Muscle of leg (tissue), 11 donors: Measurements from ENCODE around the gene HMCES. TPM values are rescaled to one million over a fixed set of nuclear protein-coding genes. Genes with fewer than 3 reads are reported as not detected.

Source experiments
- DNase-seq: peaks from one replicate; pipeline ENCODE4 v3.0.0; 2013
- H3K27ac ChIP-seq: one replicate; pipeline ENCODE4 v1.5.1; 2013; ENCODE audit warnings: mild to moderate bottlenecking, low read length, control low read depth
- H3K27me3 ChIP-seq: one replicate; pipeline ENCODE4 v1.6.1; 2013; ENCODE audit warnings: low read length; ENCODE audit not compliant: control insufficient read depth, insufficient read depth
- H3K36me3 ChIP-seq: one replicate; pipeline ENCODE4 v1.6.1; 2013; ENCODE audit warnings: low read length; ENCODE audit not compliant: control insufficient read depth, insufficient read depth
- H3K4me1 ChIP-seq: one replicate; pipeline ENCODE4 v1.6.1; 2013; ENCODE audit warnings: low read length; ENCODE audit not compliant: control insufficient read depth, insufficient read depth
- H3K4me3 ChIP-seq: one replicate; pipeline ENCODE4 v1.5.1; 2013; ENCODE audit warnings: low read length, control low read depth
- H3K9me3 ChIP-seq: replicated peaks from 2 replicates; pipeline ENCODE4 v1.6.1; 2013; ENCODE audit warnings: low read depth, low read length; ENCODE audit not compliant: control insufficient read depth
- WGBS: methylation state at CpG from one replicate; pipeline ENCODE4 v1.1.5; 2013; ENCODE audit warnings: missing lambda C conversion rate; ENCODE audit not compliant: insufficient coverage; 5-methylcytosine and 5-hydroxymethylcytosine counted together
- polyA plus RNA-seq, 8 donors: library from polyadenylated mRNA; unstranded; fragments of 120-200 nt; gene quantifications; one replicate each; pipeline versions ENCODE4 v1.2.1 to v1.2.3, GENCODE V29; 2013; ENCODE audit warnings: inconsistent platforms in 1 of 8, low replicate concordance in 1 of 8; ENCODE audit not compliant: insufficient read length in 8 of 8, insufficient read depth in 1 of 8
- total RNA-seq: library from RNA; stranded (reverse); fragments of 120-200 nt; gene quantifications from one replicate; pipeline ENCODE4 v1.2.4, GENCODE V29; 2013

Gene HMCES
- total and polyA plus RNA-seq, 9 donors: 12.6 to 33.2 (median 24.7) TPM

DNA sequence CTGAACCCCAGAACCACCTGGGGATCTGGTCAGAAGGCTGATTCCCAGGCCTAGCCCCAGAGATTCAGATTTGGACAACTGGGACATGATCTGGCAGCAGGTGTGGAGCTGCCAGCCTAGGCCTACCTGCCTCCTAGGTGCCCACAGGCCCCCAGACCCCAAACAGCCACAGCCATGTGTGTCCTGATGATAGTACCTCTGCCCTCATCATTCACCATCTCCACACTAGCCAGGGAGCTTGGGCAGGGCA is 34.7 kb downstream of the HMCES start:
- H3K4me3 ChIP-seq: no peak overlapping the region
- no peak overlapping the region for H3K27ac ChIP-seq
- H3K36me3 ChIP-seq: no peaks in the 10 kb centered on the region
- H3K4me1 ChIP-seq: peaks cover 26% of the 10 kb centered on the region
- no peak for DNase-seq
- H3K27me3 ChIP-seq: no peaks in the 10 kb centered on the region
- H3K9me3 ChIP-seq: no peaks in the 10 kb centered on the region

- 24% methylated on average over 4 of the region's 7 CpGs for WGBS
- Histone ChIP-seq H3K4me3 (peak overlapping the region; percentile 98), H3K9me3 (no peaks in the 10 kb centered on the region), H3K4me1 (peaks cover 26% of the 10 kb centered on the region), H3K27ac (peak overlapping the region; percentile 96), H3K27me3 (no peaks in the 10 kb centered on the region), H3K36me3 (no peaks in the 10 kb centered on the region)
- DNase-seq: peak; percentile 46
Observed at GRCh38 chr3:129313665-129314385, 35.2 kb downstream of the HMCES start.

DNA sequence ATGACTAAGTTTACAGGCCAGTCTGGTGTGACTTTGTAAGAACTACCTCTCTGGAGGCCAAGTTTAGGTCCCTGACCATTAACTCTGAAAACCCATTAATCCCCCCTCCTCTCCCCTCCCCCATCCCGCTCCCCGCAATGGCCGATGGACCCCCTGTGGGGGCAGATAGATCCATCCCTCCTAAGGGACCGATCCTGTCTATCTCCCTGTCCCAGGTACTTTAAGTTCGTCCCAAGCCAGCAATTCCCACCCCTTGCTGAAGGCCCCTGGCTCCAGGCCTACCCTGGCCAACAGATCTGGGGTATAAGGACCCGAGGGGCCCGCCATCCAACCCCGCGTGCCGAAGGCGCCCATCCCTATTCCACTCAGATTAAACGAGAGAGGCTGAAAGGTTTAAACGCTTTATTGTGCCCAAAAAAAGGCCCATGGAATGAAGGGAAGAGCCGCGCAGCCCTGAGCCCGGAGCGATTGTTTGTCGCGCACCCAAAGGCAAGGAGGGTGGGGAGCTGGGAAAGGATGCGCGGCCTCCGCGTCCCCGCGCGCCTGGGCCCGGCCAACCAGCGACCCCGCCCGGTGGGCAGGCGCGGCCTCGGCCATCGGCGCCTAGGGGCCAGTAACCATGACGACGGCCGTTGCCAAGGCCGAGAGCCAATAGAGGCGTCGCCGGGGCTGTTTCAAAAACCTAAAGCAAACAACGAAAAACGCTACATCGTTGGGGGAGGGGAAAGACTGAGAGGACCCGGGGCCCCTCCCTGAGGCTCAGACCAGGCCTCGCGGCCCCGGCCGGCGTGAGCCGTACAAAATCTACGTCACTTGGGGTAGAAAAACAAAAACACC is 35.9 kb downstream of the HMCES start:
- peak overlapping the region; percentile 98 for H3K4me3 ChIP-seq
- H3K27me3 ChIP-seq: no peaks in the 10 kb centered on the region
- peaks cover 26% of the 10 kb centered on the region for H3K4me1 ChIP-seq
- peak; percentile 97 for DNase-seq
- under 1% methylated on average over 47 of the region's 53 CpGs for WGBS
- no peaks in the 10 kb centered on the region for H3K9me3 ChIP-seq
- H3K27ac ChIP-seq: peak overlapping the region; percentile 96
- peaks cover 3% of the 10 kb centered on the region for H3K36me3 ChIP-seq

DNA sequence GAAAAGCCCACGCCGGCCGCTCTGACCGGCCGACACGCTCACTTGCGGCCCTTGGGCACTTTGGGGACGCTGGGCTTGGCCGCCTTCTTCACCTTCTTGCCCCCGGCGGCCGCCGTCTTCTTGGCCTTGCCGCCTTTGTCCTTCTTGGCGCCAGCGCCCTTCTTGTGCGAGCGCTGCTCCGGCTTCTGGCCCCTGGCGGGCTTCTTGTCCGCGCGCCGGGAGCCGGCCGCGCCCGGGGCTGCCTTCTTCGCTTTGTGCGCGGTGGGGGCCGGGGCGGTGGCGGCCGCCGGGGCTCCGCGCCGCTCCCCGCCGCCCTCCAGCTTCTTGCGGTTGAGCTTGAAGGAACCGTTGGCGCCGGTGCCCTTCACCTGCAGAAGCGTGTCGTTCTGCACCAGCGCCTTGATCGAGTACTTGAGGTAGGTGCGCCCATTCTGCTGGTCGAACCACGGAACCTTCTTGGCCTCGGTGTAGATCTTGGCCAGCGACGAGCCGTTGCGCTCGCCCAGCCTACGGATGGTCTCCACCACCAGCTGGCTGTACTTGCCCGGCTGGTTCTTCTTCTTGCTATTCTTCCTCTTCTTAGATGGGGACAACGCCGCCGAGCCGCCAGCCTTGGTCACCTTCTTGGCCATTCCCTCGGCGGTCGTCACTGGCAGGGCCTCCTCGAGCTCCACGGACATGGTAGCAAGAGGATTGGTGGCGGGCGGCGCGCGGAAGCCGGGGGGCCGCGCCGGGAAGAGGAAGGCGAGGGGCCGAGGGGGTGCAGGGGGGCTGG is 36.7 kb downstream of the HMCES start:
- H3K4me3 ChIP-seq: peak overlapping the region; percentile 98
- peak overlapping the region; percentile 89 for H3K27ac ChIP-seq
- H3K9me3 ChIP-seq: no peaks in the 10 kb centered on the region
- H3K4me1 ChIP-seq: peaks cover 26% of the 10 kb centered on the region
- DNase-seq: peak; percentile 42
- peaks cover 8% of the 10 kb centered on the region for H3K36me3 ChIP-seq
- no peaks in the 10 kb centered on the region for H3K27me3 ChIP-seq
- under 1% methylated on average over 75 of the region's 80 CpGs for WGBS

DNA sequence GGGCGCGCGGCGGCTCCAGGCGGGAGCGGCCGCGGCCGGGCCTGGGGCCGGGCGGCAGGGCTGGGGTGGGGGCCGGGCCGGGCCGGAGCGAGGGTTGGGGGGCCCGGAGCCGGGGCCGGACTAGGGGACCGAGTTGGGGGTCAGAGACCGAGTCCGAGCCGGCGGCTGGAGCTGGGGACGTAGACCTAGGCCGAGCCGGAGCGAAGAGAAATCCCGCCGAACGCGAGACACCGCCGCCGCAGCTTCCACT is 37.3 kb downstream of the HMCES start:
- H3K4me1 ChIP-seq: peaks cover 26% of the 10 kb centered on the region

GRCh38 chr3:129316248-129317013 is 37.8 kb downstream of the HMCES start:
- peak overlapping the region; percentile 89 for H3K27ac ChIP-seq
- peaks cover 26% of the 10 kb centered on the region for H3K4me1 ChIP-seq
- H3K27me3 ChIP-seq: no peaks in the 10 kb centered on the region
- under 1% methylated on average over 59 of the region's 65 CpGs for WGBS
- H3K4me3 ChIP-seq: peak overlapping the region; percentile 98
- H3K9me3 ChIP-seq: no peaks in the 10 kb centered on the region
- H3K36me3 ChIP-seq: peaks cover 10% of the 10 kb centered on the region
- peak; percentile 90 for DNase-seq

More for the DNA sequence above, 37.3 kb downstream of the HMCES start:
- 0% methylated on average over 27 of the region's 34 CpGs for WGBS
- Histone ChIP-seq H3K27ac (peak overlapping the region; percentile 89), H3K9me3 (no peaks in the 10 kb centered on the region), H3K4me3 (peak overlapping the region; percentile 98), H3K36me3 (peaks cover 8% of the 10 kb centered on the region), H3K27me3 (no peaks in the 10 kb centered on the region)
- no peak for DNase-seq

- H3K27me3 ChIP-seq: no peaks in the 10 kb centered on the region
- H3K4me3 ChIP-seq: peak overlapping the region; percentile 98
- WGBS: 24% methylated on average over 8 of the region's 15 CpGs
- H3K9me3 ChIP-seq: no peaks in the 10 kb centered on the region
- peak; percentile 44 for DNase-seq
- H3K36me3 ChIP-seq: peaks cover 10% of the 10 kb centered on the region
- H3K4me1 ChIP-seq: peaks cover 26% of the 10 kb centered on the region
- H3K27ac ChIP-seq: peak overlapping the region; percentile 89
Observed at GRCh38 chr3:129317014-129317771, 38.5 kb downstream of the HMCES start.

GRCh38 chr3:129317848-129318247 is 39.2 kb downstream of the HMCES start:
- H3K27ac ChIP-seq: peak overlapping the region; percentile 3
- peaks cover 10% of the 10 kb centered on the region for H3K36me3 ChIP-seq
- H3K4me3 ChIP-seq: no peak overlapping the region
- WGBS: 20% methylated on average over 5 of the region's 5 CpGs
- no peaks in the 10 kb centered on the region for H3K27me3 ChIP-seq
- peak; percentile 55 for DNase-seq
- no peaks in the 10 kb centered on the region for H3K9me3 ChIP-seq
- peaks cover 26% of the 10 kb centered on the region for H3K4me1 ChIP-seq

- no peak overlapping the region for H3K27ac ChIP-seq
- no peak overlapping the region for H3K4me3 ChIP-seq
- 89% methylated on average over 15 of the region's 15 CpGs for WGBS
- peaks cover 17% of the 10 kb centered on the region for H3K36me3 ChIP-seq
- H3K9me3 ChIP-seq: no peaks in the 10 kb centered on the region
- no peaks in the 10 kb centered on the region for H3K27me3 ChIP-seq
- no peak for DNase-seq
- H3K4me1 ChIP-seq: peaks cover 23% of the 10 kb centered on the region
Observed at GRCh38 chr3:129318921-129319320, 40.3 kb downstream of the HMCES start.
